GM18520 (cell line): ENCODE measurements around the gene GPR82.
A peak's percentile ranks its signal among the peaks of the same experiment; 100 is the strongest.
"Not testable (repeated sequence)": the region's sequence is repeated elsewhere in the genome, so short reads cannot be mapped to it uniquely, and the experiment has no call there.

Source experiments
- ATAC-seq: cut with Tn5 transposase; IDR thresholded peaks from one replicate; pipeline ENCODE4 v1.9.1; 2021; ENCODE audit not compliant: unreplicated experiment

GPR82 gene

DNA sequence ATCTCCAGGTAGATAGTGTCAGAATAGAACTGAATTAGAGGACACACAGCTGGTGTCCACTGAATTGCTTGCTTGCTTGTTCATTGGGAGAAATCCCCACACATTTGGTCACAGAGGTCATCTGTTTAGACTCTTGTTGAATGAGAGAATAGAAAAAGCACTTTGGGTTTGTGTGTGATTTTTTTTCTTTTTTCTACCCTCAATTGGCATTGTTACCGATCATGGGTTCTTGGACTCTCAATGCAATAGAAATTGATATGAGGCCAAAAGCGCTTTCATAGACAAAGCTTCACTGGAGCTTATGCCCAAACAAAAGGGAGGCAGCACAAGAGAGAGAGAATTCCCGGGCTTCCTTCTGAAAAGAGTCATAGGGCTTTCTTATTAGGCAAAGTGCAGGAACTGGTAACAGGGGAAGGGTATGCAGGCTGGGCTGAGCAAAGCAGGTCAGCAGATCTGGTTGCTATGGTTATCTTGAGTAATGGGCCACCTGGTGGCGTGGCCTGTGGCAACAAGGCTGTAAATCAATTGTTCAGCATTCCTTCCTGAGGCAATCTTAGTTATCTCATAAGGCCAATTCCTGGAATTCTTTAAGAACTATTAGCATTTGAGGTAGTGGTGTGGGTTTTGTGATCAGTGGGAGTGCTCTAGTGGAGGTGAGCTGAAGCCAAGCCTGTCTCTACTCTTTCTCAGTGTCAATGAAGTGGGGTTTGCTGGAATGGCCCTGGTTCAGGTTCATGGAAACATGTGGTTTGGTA is 5.3 kb upstream of the GPR82 start:
- no peak for ATAC-seq

DNA sequence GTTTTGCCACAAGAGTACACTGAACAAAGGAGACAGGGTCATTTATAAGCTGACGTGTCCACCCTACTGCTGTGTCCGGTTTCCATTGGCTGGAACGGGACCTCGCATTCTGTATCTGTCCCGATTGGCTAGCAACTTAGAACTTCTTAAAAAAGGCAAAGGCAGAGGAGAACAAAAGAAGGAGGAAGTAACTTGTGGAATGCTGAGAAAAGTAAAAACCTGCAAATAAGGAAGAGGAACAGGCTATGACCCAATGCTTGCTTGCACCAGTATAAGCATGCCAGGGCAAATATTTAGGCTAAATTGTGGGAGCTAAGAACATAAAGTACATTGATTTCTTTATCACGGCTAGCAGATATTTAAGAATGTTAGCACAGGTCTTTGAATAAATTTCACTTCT is 4.4 kb upstream of the GPR82 start:
- ATAC-seq: not testable (repeated sequence)

DNA sequence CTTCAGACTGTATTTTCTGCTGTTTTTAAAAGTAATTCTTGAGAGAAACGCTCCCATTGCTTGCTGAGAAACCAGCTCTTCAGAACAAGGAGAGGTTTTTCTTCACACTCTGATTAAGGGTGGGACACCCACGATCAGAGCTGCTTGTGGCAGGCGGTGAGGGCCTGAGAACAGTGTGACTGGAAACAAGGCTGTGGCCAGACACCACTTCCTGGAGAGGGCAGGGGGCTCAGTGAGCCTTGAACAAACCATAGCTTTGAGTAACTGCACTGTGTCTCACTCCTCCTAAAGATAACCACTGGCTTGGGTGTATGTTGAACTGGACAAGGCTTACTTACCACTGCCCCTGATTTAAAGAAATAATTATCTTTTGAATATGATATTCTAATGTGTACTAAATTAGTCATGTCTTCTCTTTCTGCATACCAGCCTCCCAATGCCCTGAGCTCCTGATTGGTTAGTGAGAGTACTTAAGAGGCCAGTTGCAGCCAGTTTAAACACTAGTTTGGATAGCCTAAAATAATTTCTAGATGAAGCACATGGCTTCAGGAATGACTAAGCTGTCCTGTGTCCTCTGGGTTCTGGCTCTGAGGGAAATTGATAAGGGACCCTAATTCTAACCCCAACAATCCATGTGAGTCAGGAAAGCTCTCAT is 3.7 kb upstream of the GPR82 start:
- peak; percentile 66 for ATAC-seq

DNA sequence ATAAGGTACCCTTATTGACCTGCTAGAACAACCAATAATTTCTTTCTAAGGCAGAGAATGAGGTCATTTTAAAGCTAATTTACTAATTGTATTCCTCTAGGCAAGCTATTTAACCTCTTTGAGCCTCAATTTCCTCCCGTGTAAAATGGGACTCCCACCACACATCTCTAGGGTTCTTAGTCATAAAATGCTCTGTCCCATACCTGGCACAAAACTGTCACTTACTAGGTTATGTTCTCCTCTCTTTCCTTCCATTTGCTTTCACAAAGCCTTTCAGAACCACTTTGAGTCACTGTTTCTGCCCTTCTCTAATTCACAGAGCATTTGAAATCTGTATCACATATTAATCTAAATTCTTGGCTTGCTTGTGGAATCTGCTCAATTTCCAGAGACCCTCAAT is 2.4 kb upstream of the GPR82 start:
- no peak for ATAC-seq

DNA sequence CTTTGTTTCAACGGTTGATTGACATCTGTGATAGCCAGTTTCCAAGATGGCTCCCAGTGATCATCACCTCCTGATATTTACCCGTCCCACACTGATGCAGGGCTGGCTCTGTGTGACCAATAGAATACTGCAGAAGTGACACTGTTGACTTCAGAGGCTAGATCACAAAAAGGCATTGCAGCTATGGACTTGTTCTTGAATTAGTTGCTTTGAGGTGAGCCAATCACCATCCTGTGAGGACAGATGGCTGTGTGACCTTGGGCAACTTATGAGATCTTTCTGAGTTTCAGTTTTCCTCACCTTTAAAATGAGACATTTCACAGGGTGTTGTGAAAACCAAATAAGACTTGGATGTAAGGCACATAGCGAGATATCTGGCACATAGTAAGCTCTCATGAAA is 1.8 kb upstream of the GPR82 start:
- ATAC-seq: no peak

DNA sequence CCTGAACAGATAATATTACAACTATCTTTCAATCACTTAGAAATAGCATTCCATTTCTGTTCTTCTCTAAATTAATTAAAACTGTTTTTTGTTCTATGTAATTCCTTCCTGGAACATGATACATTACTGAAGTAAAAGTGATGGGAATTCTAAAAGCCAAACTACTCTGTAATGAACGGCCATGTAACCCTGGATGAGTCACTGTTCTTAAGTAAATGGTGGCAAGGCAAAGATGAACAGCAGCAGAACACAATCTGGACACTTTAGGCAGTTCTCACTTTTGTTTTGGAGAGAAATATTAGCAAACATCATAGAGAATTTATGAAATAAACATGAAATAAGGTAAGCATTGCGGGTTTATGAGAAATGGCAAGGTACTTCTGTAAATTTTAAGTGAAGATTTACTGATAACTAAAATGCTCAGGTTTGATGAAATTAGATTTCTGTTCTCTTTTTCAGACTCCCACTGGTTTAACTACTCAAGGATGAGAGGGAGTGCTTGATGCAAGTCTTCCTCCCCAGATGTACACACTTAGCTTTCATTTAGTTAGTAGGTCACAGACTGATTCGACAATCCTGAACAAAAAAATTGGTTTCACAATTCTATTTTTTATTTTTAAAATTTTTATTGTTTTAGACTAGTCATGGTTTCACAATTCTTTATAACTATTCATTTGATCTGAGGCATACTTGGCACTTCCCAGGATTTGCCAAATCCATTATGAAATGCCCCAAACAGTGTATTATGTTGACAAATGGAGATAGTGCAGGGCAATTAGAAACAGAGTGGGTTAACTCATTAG is 964 bp upstream of the GPR82 start:
- no peak for ATAC-seq

DNA sequence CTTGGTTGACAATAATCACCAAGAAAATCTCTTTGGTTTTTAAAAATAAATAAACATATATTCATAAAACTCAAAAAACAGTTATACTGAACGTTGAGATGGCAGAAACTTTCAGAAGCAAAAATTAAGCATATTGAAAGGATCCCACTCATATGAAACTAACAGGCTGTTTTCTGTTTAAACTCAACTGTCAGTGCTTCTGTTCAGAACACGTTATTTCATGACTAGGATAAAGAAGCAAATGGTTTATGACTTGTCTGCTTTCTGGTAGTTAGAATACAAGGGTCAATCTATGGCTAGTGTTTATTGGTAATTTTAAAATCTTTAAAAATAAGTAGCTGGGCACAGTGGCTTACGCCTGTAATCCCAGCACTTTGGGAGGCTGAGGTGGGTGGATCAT is 4.1 kb downstream of the GPR82 start:
- no peak for ATAC-seq

DNA sequence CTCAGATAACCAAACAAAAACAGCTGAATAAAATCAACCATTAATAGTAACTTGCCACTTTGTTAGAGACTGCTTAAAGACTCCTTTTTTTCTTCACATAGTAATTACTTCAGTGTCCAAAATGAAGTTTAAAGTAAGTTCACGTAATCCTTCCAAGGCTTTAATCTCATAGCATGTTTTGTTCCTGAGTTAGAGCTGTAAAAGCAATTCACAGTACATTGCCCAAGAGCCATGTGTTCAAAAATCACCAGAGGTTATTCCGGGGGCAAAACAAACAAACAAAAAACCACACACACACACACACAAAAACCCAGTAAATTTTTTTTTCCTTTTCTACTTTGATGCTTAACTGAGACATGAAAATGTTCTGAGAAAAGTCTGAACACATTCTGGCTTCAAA is 6.1 kb downstream of the GPR82 start:
- no peak for ATAC-seq

DNA sequence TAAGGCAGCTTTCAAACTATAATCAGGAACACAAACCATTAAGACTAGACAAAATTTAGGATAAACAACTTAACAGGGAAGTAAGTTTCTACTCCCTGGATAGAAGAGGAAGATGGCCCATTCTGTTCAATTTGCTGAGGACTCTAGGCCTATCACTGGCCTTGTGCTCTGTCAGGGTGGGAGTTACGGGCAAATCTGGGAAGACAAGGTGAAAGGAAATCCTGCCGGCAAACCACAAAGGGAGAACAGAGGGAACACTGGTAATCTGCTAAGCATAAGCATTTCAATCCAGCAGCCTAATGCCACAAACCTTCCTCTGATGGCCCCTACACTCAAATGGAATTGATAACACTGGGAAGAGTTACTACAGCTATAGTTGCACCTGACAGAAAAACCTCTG is 8.3 kb downstream of the GPR82 start:
- ATAC-seq: no peak

DNA sequence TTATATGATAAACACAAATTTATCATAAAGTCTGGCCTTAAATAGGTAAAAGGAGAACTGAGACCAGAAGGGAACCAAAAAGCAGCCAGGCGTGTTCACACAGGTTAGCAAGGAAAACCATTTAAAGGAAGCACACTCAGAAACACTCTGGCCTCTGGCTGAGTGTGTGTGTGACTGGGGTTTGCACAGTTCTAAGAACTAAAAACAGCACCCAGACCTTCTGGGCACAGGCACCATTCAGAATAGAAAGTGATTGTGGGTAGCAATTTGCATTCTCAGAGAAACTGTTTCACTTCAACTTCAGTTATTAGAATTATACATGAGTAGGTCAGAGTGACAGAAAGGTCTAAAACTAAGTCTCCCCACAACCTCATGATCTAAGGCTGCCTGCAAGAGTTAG is 10.0 kb downstream of the GPR82 start:
- peak; percentile 97 for ATAC-seq

DNA sequence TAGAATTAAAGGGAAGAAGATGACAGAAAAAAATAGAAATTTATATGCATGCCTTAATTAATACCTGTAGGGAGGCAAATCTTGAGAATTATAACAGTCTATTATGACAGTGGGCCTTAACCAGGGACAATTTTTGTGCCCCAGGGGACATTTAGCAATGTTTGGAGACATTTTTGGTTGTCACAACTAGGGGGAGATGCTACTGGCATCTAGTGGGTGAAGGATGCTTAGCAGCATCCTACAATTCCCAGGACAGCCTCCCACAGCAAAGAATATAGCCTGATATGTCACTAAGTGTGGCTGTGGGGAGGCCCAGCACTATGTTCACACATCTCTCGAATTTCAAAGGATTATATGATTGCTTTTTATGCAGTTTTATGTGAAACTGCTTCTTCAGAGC is 10.5 kb downstream of the GPR82 start:
- ATAC-seq: no peak

DNA sequence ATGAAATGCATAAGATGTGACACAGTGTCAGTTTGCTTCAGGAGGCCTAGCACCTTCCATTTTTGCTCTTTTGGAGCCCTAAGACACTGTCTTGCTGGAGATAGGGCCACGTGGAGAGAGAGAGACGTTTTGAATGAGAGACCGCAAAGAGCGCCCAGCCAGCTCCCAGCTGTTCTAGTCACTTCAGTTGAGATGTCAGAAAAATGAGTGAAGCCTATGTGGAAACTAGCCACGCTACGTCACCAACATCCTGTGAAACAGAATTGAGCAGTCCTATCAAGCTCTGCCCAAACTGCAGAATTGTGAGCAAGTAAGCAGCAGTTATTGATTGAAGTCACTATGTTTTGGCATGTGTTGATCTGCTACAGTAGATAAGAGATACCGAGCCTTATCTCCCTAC is 13.1 kb downstream of the GPR82 start:
- ATAC-seq: no peak

DNA sequence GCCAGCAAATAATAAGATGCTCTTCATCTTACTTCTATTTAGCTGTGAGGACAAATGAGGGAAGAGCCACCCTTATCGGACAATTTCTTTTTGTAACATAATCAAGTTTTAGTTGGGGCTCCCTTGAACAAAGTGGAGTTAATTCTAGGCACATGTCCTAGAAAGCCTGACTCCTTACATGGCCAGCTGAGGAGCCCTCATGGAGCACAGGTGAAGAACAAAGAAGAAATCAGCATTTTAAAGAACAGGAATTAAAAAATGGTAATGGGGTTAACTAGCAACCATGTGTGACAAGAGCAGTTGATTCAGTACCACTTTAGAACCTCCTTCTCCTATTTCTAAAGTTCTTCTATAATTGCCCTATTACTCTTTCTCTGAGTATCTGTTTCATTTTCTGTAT is 15.9 kb downstream of the GPR82 start:
- ATAC-seq: no peak

DNA sequence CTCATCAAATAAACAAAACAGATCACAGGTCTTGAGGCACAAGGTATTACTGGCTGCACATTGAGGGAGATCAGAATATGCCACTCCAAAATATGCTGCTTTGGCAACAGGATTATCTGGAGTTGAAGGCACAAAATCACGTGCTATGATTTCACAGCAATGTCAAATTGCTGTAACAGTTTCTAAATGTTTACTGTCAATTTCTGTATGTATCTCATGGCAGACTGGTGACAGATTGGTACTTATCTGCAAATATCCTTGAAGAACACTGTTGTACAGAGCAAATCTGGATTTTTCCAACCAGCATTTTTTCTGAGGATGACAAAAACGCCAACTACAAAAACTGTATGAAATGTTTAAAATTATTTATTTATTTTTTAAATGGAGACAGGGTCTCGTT is 26.7 kb downstream of the GPR82 start:
- no peak for ATAC-seq

DNA sequence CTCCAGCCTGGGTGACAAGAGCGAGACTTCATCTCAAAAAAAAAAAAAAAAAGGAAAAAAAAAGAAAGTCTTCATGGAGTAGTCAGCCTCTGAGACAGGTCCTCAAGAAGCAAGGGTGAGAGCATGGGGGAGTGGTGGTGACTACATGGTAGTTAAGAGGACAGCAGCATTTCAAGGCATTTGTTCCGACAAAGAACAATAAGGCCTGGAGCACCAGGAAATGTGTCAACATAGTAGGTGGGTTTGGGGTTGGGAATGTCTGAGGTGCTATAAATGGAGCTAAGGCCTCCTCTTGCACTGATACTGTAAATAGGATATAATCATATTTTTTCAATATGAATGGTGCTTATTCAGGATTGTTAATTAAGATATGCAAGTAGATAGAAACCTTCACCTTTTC is 34.4 kb downstream of the GPR82 start:
- no peak for ATAC-seq

DNA sequence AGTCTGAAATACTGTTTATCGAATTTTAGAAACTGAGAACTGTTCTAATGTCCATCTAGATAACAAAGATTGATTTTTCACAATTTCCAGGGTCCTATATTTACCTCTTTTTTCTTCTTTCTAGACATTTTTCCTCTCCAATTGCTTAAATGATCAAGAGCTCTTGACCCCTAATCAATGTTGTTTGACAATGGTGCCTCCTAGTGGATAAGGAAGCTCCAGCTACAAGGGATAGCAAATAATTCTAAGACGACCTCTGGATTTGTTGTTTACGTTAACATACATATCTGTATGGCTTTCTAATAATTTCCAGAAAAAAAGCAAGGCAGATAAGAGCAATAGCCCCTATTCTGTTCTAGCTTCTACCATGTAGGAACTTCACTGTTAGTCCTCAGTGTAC is 35.8 kb downstream of the GPR82 start:
- no peak for ATAC-seq

DNA sequence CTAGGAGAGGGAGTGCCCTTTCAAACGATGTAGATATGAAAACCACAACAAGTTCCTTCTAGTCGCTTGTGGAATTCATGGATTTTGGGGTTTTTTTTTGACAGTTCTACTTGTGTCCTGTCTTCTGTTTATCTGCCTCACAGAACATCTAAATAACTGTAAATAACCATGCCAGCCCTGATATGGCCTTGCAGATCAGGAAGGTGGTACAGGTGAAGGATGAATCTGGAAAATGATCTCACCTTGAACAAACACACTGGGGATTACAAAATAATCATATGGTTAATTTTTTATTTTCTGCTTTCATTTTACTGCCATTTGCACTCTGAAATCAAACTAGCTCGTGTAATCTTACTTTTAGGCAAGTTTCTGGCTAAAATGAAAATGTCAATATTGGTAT is 37.2 kb downstream of the GPR82 start:
- ATAC-seq: no peak

DNA sequence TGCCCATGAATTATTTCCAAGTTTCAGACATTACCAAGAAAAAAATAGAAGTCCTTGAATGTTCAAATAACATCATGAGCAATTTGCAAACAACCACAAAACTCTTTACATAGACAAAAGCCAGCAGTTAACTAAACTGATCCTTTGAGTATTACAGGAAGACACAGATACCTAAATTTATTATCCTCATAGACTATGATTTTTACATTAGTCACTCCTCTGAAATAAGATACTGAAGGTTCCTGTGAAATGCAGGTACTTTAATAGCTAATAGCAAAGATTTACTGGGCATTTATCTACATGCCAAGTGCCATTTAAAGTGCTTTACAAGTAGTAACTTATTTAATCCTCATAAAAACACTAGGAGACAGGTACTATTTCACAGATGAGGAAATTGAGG is 37.7 kb downstream of the GPR82 start:
- ATAC-seq: no peak

DNA sequence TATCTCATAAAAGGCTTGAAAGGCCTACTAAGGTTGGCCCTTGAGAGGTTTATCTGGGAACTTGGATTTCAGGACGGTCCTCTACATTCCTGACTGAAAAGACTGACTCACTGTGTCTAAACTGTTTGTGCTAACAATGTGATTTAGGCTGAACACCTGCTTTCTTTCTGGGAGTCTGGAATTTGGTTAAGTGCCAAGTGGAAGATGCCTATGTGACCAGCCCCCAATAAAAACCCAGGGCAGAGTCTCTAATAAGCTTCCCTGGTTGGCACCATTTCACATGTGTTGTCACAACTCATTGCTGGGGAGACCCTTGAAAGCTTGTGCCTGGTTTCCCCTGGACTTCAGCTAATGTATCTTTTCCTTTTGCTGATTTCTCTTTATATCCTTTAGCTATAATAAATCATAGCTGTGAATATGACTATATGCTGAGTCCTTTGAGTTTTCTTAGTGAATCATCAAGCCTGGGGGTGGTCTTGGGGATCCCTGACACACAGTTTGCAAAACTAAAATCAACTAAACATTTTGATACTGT is 55.1 kb downstream of the GPR82 start:
- ATAC-seq: no peak
